ENCODE measurements around the gene KCNK1. TPM values are rescaled to one million over a fixed set of nuclear protein-coding genes. Genes with fewer than 3 reads are reported as not detected.
"Not testable (repeated sequence)": the region's sequence is repeated elsewhere in the genome, so short reads cannot be mapped to it uniquely, and the experiment has no call there.

KCNK1 gene
- total RNA-seq, 1 experiment from 2014 or later: not detected

DNA sequence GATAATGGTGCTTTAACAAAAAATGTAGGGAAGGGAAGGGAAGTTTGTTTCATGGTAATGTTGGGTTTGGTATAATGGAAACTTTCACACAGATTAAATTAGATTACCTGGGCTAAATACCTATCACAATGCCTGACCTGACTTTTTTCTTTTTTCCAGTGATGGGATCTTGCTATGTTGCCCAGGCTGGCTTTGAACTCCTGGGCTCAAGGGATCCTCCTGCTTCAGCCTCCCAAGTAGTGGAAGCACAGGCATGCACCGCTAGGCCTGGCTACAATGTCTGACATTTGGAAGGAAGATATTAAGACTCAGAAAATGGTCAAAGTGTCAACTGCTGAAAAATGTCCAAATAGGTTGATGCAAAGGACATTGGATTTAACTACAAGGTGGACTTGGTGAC is 67.4 kb downstream of the KCNK1 start:
- BruUV-seq (replicated peaks): no TSS peak
- H3K4me3 Mint-ChIP-seq (ENCODE audit: unreplicated experiment): no peak overlapping the region

DNA sequence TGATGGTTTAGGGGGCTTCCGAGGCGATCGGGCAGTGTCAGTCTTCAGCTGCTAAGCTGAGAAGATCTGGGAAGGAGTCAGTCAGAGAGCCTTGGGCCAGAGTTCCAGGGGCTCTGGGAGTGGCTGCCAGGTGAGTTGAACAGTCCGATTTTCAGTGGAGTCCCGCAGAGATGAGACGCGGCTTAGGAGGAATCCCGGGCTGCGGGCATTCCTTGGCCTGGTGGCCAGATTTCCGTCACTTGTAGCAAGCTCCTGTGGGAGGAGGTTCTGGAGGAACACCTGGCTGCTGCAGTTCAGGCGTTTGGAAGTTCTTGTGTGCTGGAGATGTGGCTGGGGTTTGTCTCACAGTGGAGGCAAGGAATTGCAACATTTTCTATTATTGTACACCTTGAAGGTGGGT is 72.7 kb downstream of the KCNK1 start:
- H3K4me1 Mint-ChIP-seq (ENCODE audit: low read depth, unreplicated experiment); H3K36me3 ChIP-seq (ENCODE audit: control insufficient read depth, insufficient read depth, low read length); H3K4me3 Mint-ChIP-seq (ENCODE audit: unreplicated experiment); intact Hi-C loops (cut with micrococcal nuclease; ENCODE audit: unreplicated experiment); H3K36me3 Mint-ChIP-seq (ENCODE audit: insufficient read depth, unreplicated experiment); H3K27ac Mint-ChIP-seq (ENCODE audit: unreplicated experiment); CTCF ChIA-PET; DNase-seq; H3K4me1 ChIP-seq; H3K4me3 ChIP-seq (ENCODE audit: low read depth, low read length); H3K9me3 ChIP-seq; H3K27me3 ChIP-seq (replicated peaks; ENCODE audit: control insufficient read depth, insufficient read depth, low read length); H3K9me3 Mint-ChIP-seq (ENCODE audit: unreplicated experiment); BruUV-seq (replicated peaks); H3K27me3 Mint-ChIP-seq (ENCODE audit: insufficient read depth, unreplicated experiment); POLR2A ChIA-PET: not testable (repeated sequence)

More for the DNA sequence above, 67.4 kb downstream of the KCNK1 start:
- ChIA-PET POLR2A (no interaction called here), CTCF (no interaction called here)
- DNase-seq: no peak
- H3K36me3 ChIP-seq (ENCODE audit: control insufficient read depth, insufficient read depth, low read length): no peaks in the 10 kb centered on the region
- H3K9me3 Mint-ChIP-seq (ENCODE audit: unreplicated experiment): no peaks in the 10 kb centered on the region
- no peaks in the 10 kb centered on the region for H3K27me3 Mint-ChIP-seq (ENCODE audit: insufficient read depth, unreplicated experiment)
- H3K4me1 ChIP-seq: no peaks in the 10 kb centered on the region
- TF ChIP-seq, protein P1, sequence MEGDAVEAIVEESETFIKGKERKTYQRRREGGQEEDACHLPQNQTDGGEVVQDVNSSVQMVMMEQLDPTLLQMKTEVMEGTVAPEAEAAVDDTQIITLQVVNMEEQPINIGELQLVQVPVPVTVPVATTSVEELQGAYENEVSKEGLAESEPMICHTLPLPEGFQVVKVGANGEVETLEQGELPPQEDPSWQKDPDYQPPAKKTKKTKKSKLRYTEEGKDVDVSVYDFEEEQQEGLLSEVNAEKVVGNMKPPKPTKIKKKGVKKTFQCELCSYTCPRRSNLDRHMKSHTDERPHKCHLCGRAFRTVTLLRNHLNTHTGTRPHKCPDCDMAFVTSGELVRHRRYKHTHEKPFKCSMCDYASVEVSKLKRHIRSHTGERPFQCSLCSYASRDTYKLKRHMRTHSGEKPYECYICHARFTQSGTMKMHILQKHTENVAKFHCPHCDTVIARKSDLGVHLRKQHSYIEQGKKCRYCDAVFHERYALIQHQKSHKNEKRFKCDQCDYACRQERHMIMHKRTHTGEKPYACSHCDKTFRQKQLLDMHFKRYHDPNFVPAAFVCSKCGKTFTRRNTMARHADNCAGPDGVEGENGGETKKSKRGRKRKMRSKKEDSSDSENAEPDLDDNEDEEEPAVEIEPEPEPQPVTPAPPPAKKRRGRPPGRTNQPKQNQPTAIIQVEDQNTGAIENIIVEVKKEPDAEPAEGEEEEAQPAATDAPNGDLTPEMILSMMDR (IDR thresholded peaks at IDR 0.05; ENCODE audit: insufficient read depth in 1 of 2, low read depth in 1 of 2, low read length in 1 of 2, severe bottlenecking in 1 of 2, unreplicated experiment in 1 of 2): no peak
- H3K27me3 ChIP-seq (replicated peaks; ENCODE audit: control insufficient read depth, insufficient read depth, low read length): no peaks in the 10 kb centered on the region
- no peak overlapping the region for H3K4me3 ChIP-seq (ENCODE audit: low read depth, low read length)
- H3K36me3 Mint-ChIP-seq (ENCODE audit: insufficient read depth, unreplicated experiment): no peaks in the 10 kb centered on the region
- H3K9me3 ChIP-seq: no peaks in the 10 kb centered on the region
- intact Hi-C loops (cut with micrococcal nuclease; ENCODE audit: unreplicated experiment): no loop called here
- H3K4me1 Mint-ChIP-seq (ENCODE audit: low read depth, unreplicated experiment): no peaks in the 10 kb centered on the region
- H3K27ac Mint-ChIP-seq (ENCODE audit: unreplicated experiment): no peak overlapping the region

DNA sequence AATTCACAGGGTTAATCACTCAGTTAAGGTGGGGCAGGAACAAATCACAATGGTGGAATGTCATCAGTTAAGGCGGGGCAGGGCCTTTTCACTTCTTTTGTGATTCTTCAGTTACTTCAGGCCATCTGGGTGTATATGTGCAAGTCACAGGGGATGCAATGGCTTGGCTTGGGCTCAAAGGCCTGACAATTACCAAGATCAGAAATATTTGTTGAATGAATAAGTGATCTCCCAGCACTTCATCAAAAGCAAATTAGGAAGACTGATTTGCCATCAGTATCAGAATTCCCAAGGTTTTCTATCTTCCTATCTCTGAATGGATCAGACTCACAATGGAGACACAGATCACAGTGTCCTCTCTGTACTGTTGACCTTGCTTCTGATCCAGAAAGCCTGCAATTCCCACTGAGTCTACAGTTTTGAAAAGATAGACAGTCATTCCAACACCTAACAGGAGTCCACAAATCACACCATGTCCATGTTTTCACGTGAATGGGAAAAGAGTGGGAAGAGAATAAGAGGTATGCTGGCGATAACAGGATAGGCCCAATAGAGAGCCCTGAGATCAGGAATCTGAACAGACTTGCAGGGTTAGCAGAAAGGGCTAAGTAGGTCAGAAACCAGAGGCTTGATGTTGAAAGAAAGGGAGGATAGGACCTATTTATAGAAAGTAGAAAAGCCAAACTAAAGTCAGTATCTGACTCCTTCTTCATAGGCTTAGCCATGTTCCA is 75.3 kb downstream of the KCNK1 start:
- Mint-ChIP-seq H3K4me3 (ENCODE audit: unreplicated experiment) (no peak overlapping the region), H3K9me3 (ENCODE audit: unreplicated experiment) (no peaks in the 10 kb centered on the region), H3K27me3 (ENCODE audit: insufficient read depth, unreplicated experiment) (peaks cover 7% of the 10 kb centered on the region), H3K36me3 (ENCODE audit: insufficient read depth, unreplicated experiment) (no peaks in the 10 kb centered on the region), H3K27ac (ENCODE audit: unreplicated experiment) (no peak overlapping the region), H3K4me1 (ENCODE audit: low read depth, unreplicated experiment) (no peaks in the 10 kb centered on the region)
- no peak for DNase-seq
- Histone ChIP-seq H3K27me3 (replicated peaks; ENCODE audit: control insufficient read depth, insufficient read depth, low read length) (no peaks in the 10 kb centered on the region), H3K4me1 (no peaks in the 10 kb centered on the region), H3K9me3 (no peaks in the 10 kb centered on the region), H3K4me3 (ENCODE audit: low read depth, low read length) (no peak overlapping the region), H3K36me3 (ENCODE audit: control insufficient read depth, insufficient read depth, low read length) (no peaks in the 10 kb centered on the region)
- ChIA-PET POLR2A (no interaction called here), CTCF (no interaction called here)
- no TSS peak for BruUV-seq (replicated peaks)
- TF ChIP-seq, protein P1 (IDR thresholded peaks at IDR 0.05; ENCODE audit: insufficient read depth in 1 of 2, low read depth in 1 of 2, low read length in 1 of 2, severe bottlenecking in 1 of 2, unreplicated experiment in 1 of 2): no peak
- intact Hi-C loops (cut with micrococcal nuclease; ENCODE audit: unreplicated experiment): no loop called here
